AG04450 (cell line): ENCODE measurements around the gene AK5. TPM values are rescaled to one million over a fixed set of nuclear protein-coding genes. Genes with fewer than 3 reads are reported as not detected.
A peak's percentile ranks its signal among the peaks of the same experiment; 100 is the strongest.

Experiments
- CTCF ChIA-PET: fragments of 300-600, 350-600 bp; formaldehyde crosslinking; extraction: SDS; loops from one replicate; lab custom pipeline; 2022; ENCODE audit warnings: antibody characterized with exemption, inconsistent platforms; lab: Charles Lee
- POLR2A ChIA-PET: fragments of 350-600 bp; formaldehyde crosslinking; extraction: SDS; loops from one replicate; lab custom pipeline; 2021; ENCODE audit warnings: antibody characterized with exemption, inconsistent platforms; lab: Yijun Ruan, JAX
- DNase-seq: peaks from one replicate; pipeline ENCODE4 v3.0.0-alpha.2; 2011; ENCODE audit warnings: low read depth, low spot score
- H3K27ac ChIP-seq: one replicate; pipeline ENCODE4 v1.5.1; 2012; ENCODE audit warnings: low read depth, low read length, control low read depth
- H3K27me3 ChIP-seq: one replicate; pipeline ENCODE4 v1.6.0; 2012; ENCODE audit warnings: low read length; ENCODE audit not compliant: control insufficient read depth, insufficient read depth
- H3K4me3 ChIP-seq: 2 replicates; pipeline ENCODE4 v1.5.1; 2011; ENCODE audit warnings: mild to moderate bottlenecking, low read depth, low read length, control low read depth
- H3K9me3 ChIP-seq: 2 replicates; pipeline ENCODE4 v1.5.1; 2012; ENCODE audit warnings: low read length; ENCODE audit not compliant: control insufficient read depth, insufficient read depth
- polyA plus RNA-seq: library from polyadenylated mRNA; depleted of rRNA; stranded (reverse); fragments of >200 nt; gene quantifications from 2 replicates; pipeline ENCODE4 v1.2.3, GENCODE V29; 2011
- TF ChIP-seq, protein P1 (sequence below): IDR thresholded peaks from 2 replicates; pipeline ENCODE4 v1.5.1; 2011; ENCODE audit warnings: low read depth, low read length, control low read depth, inconsistent platforms

AK5 gene
- polyA plus RNA-seq, 1 experiment = 45.1 TPM

- CTCF ChIA-PET = interaction anchor here (0.5 kb wide), 1 partner anchor 181 kb away, joined by 3 read pairs; no protein-coding TSS in a partner anchor
- no peak for DNase-seq
- Histone ChIP-seq H3K27me3 (no peaks in the 10 kb centered on the region), H3K4me3 (no peak overlapping the region), H3K9me3 (no peaks in the 10 kb centered on the region), H3K27ac (no peak overlapping the region)
- TF ChIP-seq, protein P1, sequence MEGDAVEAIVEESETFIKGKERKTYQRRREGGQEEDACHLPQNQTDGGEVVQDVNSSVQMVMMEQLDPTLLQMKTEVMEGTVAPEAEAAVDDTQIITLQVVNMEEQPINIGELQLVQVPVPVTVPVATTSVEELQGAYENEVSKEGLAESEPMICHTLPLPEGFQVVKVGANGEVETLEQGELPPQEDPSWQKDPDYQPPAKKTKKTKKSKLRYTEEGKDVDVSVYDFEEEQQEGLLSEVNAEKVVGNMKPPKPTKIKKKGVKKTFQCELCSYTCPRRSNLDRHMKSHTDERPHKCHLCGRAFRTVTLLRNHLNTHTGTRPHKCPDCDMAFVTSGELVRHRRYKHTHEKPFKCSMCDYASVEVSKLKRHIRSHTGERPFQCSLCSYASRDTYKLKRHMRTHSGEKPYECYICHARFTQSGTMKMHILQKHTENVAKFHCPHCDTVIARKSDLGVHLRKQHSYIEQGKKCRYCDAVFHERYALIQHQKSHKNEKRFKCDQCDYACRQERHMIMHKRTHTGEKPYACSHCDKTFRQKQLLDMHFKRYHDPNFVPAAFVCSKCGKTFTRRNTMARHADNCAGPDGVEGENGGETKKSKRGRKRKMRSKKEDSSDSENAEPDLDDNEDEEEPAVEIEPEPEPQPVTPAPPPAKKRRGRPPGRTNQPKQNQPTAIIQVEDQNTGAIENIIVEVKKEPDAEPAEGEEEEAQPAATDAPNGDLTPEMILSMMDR = no peak
- POLR2A ChIA-PET = no interaction called here
Observed at GRCh38 chr1:77355010-77355409, 73.2 kb downstream of the AK5 start.

- Histone ChIP-seq H3K9me3 (no peaks in the 10 kb centered on the region), H3K27me3 (no peaks in the 10 kb centered on the region), H3K27ac (no peak overlapping the region), H3K4me3 (no peak overlapping the region)
- ChIA-PET POLR2A (no interaction called here), CTCF (no interaction called here)
- DNase-seq = no peak
- TF ChIP-seq, protein P1 = no peak
Observed at GRCh38 chr1:77356136-77356535, 74.3 kb downstream of the AK5 start.

DNA sequence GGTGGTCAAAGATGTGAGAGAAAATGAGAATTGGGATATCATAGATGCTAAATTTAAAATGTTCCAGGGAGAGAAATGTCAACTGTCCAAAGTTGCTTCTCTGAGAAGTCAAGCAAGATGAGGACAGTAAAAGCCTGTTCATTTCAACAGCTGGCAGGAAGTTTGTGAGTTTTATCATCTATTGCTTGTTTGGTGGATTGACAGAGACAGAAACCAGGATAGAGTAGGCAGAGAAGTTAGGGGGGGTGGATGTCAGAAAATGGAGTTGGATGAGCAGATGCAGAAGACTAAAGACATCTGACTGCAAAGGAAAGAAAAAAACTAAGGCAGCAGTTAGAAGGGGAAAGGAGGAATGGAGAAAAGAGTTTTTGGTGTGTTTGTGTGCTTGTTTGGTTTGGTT is 78.4 kb downstream of the AK5 start:
- Histone ChIP-seq H3K9me3 (no peaks in the 10 kb centered on the region), H3K4me3 (no peak overlapping the region), H3K27ac (no peak overlapping the region), H3K27me3 (no peaks in the 10 kb centered on the region)
- POLR2A ChIA-PET = no interaction called here
- TF ChIP-seq, protein P1 = no peak
- DNase-seq = no peak
- CTCF ChIA-PET = no interaction called here

DNA sequence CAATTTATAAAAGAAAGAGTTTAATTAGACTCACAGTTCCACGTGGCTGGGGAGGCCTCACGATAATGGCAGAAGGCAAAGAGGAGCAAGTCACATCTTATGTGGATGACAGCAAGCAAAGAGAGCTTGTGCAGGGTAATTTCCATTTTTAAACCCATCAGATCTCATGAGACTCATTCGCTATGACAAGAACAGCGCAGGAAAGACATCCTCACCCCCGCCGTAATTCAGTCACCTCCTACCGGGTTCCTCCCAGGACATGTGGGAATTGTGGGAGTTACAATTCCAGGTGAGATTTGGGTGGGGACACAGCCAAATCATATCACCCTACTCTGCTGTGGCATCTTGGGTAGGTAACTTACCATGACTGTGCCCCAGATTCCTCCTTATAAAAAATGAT is 79.8 kb downstream of the AK5 start:
- Histone ChIP-seq H3K4me3 (no peak overlapping the region), H3K9me3 (no peaks in the 10 kb centered on the region), H3K27me3 (no peaks in the 10 kb centered on the region), H3K27ac (no peak overlapping the region)
- no peak for DNase-seq
- TF ChIP-seq, protein P1 = no peak
- CTCF ChIA-PET = no interaction called here
- POLR2A ChIA-PET = no interaction called here

DNA sequence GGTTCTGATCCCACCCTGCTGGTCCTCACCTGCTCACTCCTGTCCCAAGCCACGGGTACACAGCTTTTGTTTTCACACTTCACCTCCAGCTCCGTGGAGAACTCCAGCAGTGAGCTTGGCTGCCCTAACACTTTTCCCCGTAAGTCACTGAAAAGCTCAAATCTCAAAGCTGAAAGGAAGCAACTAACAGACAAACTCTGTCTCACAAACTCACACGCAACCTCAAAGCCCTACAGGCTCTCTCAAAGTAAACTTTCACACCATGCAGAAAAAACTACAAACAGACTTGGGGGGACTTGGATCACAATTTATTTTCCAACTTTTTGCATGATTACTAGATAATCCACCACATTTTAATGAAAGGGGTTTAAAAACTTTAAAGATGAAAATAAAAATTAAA is 88.3 kb downstream of the AK5 start:
- TF ChIP-seq, protein P1 = no peak
- DNase-seq = no peak
- Histone ChIP-seq H3K27ac (peak overlapping the region; percentile 95), H3K9me3 (no peaks in the 10 kb centered on the region), H3K27me3 (no peaks in the 10 kb centered on the region), H3K4me3 (peak overlapping the region; percentile 12; the same call in 1 of the 2 replicates)
- ChIA-PET POLR2A (interaction anchor here (0.6 to 2.2 kb wide), 8 partner anchors 12 to 169 kb away, joined by 3 to 13 read pairs (median 4); partner anchors contain the start of genes AK5 and PIGK), CTCF (interaction anchor here (0.8 to 1.0 kb wide), 2 partner anchors 104 to 272 kb away, joined by 3 read pairs; no protein-coding TSS in a partner anchor)
